Tibial artery (tissue), 4 donors: Measurements from ENCODE around the gene MAP3K10.

Source experiments
- DNase-seq, 2 donors: peaks; one replicate each; pipeline ENCODE4 v3.0.0-alpha.2; 2019
- H3K27ac ChIP-seq, 2 donors: fragments of 200-600 bp; sonication (generic) in 1 of 2; 1 replicate in 1 of 2; 2 replicates in 1 of 2; pipeline ENCODE4 v1.5.1; 2018 to 2019; ENCODE audit warnings: mild to moderate bottlenecking in 1 of 2
- H3K27me3 ChIP-seq, 2 donors: fragments of 200-600 bp; sonication (generic) in 1 of 2; one replicate each; pipeline versions ENCODE4 v1.5.1 to v1.6.0; 2016 to 2019
- H3K36me3 ChIP-seq, 3 donors: fragments of 200-600 bp; sonication (generic) in 2 of 3; one replicate each; pipeline ENCODE4 v1.5.1; 2016 to 2019; ENCODE audit warnings: mild to moderate bottlenecking in 2 of 3
- H3K4me1 ChIP-seq, 4 donors: fragments of 200-600 bp; sonication (generic) in 2 of 4; 1 replicate in 3 of 4; 2 replicates in 1 of 4; pipeline ENCODE4 v1.5.1; 2016 to 2019
- H3K4me3 ChIP-seq, 2 donors: fragments of 200-600 bp; sonication (generic) in 1 of 2; 1 replicate in 1 of 2; 2 replicates in 1 of 2; pipeline ENCODE4 v1.5.1; 2018 to 2019; ENCODE audit warnings: mild to moderate bottlenecking in 2 of 2
- H3K9me3 ChIP-seq, 3 donors: fragments of 200-600 bp; sonication (generic) in 1 of 3; one replicate each; pipeline ENCODE4 v1.5.1; 2016 to 2019
- CTCF ChIP-seq, 2 experiments: fragments of 200-600 bp in 1 of 2; fragments of 450-650 bp in 1 of 2; IDR thresholded peaks; one replicate each; pipeline ENCODE4 v1.5.1; 2017 to 2019; ENCODE audit warnings: antibody characterized with exemption in 2 of 2, mild to moderate bottlenecking in 1 of 2, moderate library complexity in 1 of 2
- intact Hi-C: fragments of 100-400 bp; cut with DNase I; formaldehyde crosslinking; loops from one replicate; pipeline ENCODE4 v1.15.0; 2023; ENCODE audit warnings: low total_unique reads

The MAP3K10 gene

GRCh38 chr19:40219721-40220276 is 28.6 kb downstream of the MAP3K10 start:
- Histone ChIP-seq H3K9me3 (no peaks in the 10 kb centered on the region), H3K4me3 (no peak overlapping the region), H3K27ac (no peak overlapping the region), H3K27me3 (peaks cover 11 to 63% of the 10 kb centered on the region in 2 donors), H3K36me3 (no peaks in the 10 kb centered on the region), H3K4me1 (peaks cover 0 to 19% (median 0%) of the 10 kb centered on the region in 4 donors)
- intact Hi-C loops = loop anchor here (2.0 to 5.0 kb wide), 2 partner anchors 81 to 427 kb away; no protein-coding TSS in a partner anchor
- no peak for TF ChIP-seq CTCF (IDR thresholded peaks at IDR 0.05)
- no peak for DNase-seq

- no peak overlapping the region for H3K27ac ChIP-seq
- H3K4me1 ChIP-seq = peaks cover 0 to 23% (median 2%) of the 10 kb centered on the region in 4 donors
- no peak overlapping the region for H3K4me3 ChIP-seq
- TF ChIP-seq CTCF (IDR thresholded peaks at IDR 0.05) = no peak
- no peaks in the 10 kb centered on the region for H3K36me3 ChIP-seq
- peaks cover 11 to 72% of the 10 kb centered on the region in 2 donors for H3K27me3 ChIP-seq
- DNase-seq = no peak
- intact Hi-C loops = loop anchor here (5.0 kb wide), 1 partner anchor 428 kb away; no protein-coding TSS in a partner anchor
- H3K9me3 ChIP-seq = no peaks in the 10 kb centered on the region
Measured at GRCh38 chr19:40220674-40221073, 29.4 kb downstream of the MAP3K10 start.

- peak; percentile 81 to 91 for DNase-seq
- intact Hi-C loops = loop anchor here (5.0 kb wide), 1 partner anchor 430 kb away; no protein-coding TSS in a partner anchor
Measured at GRCh38 chr19:40221858-40222619, 30.8 kb downstream of the MAP3K10 start.

GRCh38 chr19:40223135-40223822 is 32.1 kb downstream of the MAP3K10 start:
- intact Hi-C loops = loop anchor here (5.0 kb wide), 1 partner anchor 431 kb away; no protein-coding TSS in a partner anchor

More at GRCh38 chr19:40221858-40222619, 30.8 kb downstream of the MAP3K10 start:
- no peaks in the 10 kb centered on the region for H3K9me3 ChIP-seq
- H3K27me3 ChIP-seq = peaks cover 9 to 73% of the 10 kb centered on the region in 2 donors
- TF ChIP-seq CTCF (IDR thresholded peaks at IDR 0.05) = peak; percentile 92 to 93
- H3K4me1 ChIP-seq = peaks cover 0 to 31% (median 12%) of the 10 kb centered on the region in 4 donors
- no peak overlapping the region for H3K27ac ChIP-seq
- no peak overlapping the region for H3K4me3 ChIP-seq
- no peaks in the 10 kb centered on the region for H3K36me3 ChIP-seq

More at GRCh38 chr19:40223135-40223822, 32.1 kb downstream of the MAP3K10 start:
- H3K4me1 ChIP-seq = peaks cover 0 to 22% (median 12%) of the 10 kb centered on the region in 4 donors
- TF ChIP-seq CTCF (IDR thresholded peaks at IDR 0.05) = no peak
- peaks cover 0 to 68% of the 10 kb centered on the region in 2 donors for H3K27me3 ChIP-seq
- H3K4me3 ChIP-seq = no peak overlapping the region
- DNase-seq = no peak
- H3K36me3 ChIP-seq = no peaks in the 10 kb centered on the region
- no peaks in the 10 kb centered on the region for H3K9me3 ChIP-seq
- no peak overlapping the region for H3K27ac ChIP-seq
